HG02623 (cell line): ENCODE data around the gene MMP15.
A peak's percentile ranks its signal among the peaks of the same experiment; 100 is the strongest.

ENCODE experiments used
- ATAC-seq: cut with Tn5 transposase; IDR thresholded peaks from one replicate; pipeline ENCODE4 v1.9.1; 2021; ENCODE audit warnings: moderate library complexity; ENCODE audit not compliant: unreplicated experiment

Gene MMP15

GRCh38 chr16:58016840-58017446 lies 8.6 kb upstream of the MMP15 start:
- no peak for ATAC-seq

- no peak for ATAC-seq
These were observed 6.8 kb upstream of the MMP15 start for GRCh38 chr16:58018803-58019202.

GRCh38 chr16:58019866-58020538 lies 5.6 kb upstream of the MMP15 start:
- ATAC-seq = no peak

DNA sequence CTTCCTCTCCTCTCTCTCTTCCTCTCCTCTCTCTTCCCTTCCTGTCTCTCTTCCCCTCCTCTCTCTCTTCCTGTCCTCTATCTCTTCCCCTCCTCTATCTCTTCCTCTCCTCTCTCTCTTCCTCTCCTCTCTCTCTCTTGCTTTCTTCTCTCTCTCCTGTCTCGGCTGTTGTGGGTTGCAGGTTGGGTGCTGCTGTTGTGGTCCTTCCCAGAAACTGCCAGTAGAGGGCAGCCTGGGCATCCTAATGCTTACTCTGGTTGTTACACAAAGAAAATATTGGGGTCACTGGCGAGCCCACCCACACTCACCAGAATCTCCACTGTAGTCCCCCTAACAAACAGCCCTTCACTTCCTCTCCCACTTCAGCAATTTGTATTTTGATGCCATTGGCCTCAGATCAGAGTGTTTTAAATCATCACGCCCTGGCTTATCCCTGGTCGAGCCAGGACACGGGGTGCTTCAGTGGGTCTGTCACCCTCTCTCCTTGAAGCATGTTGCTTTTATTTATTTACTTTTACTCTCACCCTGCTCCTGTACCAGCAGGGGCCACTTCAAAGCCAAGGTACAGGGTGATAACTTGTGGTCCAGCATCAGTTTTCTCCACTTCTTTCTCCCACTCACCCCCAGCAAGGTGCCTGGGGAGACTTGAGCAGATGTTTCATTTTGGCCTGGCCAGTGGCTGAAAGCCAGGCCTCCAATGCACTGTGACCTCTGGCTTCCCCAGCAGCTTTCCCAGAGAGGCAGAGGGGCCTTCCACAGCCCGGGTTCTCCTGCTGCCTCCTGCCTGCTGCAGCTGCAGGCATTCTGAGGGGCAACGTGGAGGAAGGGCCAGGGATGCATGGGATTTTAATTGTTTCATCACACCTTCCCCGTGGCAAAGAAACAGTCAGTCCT lies 4.7 kb upstream of the MMP15 start:
- ATAC-seq = no peak

GRCh38 chr16:58021661-58022551 lies 3.6 kb upstream of the MMP15 start:
- ATAC-seq = no peak

- ATAC-seq = no peak
These were observed 2.8 kb upstream of the MMP15 start for GRCh38 chr16:58022601-58023371.

DNA sequence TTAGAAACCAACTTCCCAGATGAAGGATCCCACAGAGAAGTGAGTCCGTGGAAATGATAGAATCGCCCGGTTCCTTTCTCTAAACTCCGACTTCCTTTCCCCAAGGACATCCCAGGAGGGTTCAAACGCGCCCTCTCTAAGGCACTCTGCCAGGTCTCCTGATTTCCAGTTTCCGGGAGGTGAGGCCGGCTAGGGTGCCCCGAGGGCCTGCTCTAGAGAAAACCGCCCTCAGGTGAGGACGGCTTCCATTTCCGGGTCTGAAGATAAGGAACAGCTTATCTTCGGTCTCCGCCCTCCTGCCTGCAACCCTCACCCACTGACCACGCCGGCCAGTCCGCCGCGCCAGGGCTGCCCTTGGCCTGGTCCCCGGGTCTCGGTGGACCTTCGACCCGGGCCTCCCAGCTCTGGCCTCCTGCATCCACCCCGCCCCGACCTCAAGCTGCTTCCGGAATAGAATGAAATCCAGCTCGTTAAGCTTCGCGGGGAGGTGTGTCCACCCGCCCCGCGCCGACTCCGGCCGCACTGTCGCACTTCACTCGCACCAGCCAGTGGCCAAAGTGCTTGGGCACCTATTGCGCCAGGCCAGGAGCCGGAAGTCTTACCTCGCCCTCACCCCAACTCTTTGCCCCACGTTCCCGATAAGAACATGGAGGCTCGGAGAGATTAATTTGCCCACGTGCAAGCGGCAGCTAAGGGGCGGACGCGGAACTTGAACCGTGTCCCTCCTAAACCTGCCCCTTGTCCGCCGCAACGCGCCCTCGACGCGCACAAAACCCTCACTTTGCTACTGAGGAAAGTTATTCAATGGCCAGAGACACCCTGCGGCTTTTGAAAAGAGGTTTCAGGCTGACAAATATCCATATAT lies 836 bp upstream of the MMP15 start:
- no peak for ATAC-seq

GRCh38 chr16:58026139-58026704 lies 668 bp downstream of the MMP15 start:
- ATAC-seq = peak; percentile 6

- no peak for ATAC-seq
These were observed 1.2 kb downstream of the MMP15 start for GRCh38 chr16:58026705-58027160.

GRCh38 chr16:58027161-58027915 lies 1.8 kb downstream of the MMP15 start:
- ATAC-seq = no peak

- no peak for ATAC-seq
These were observed 2.4 kb downstream of the MMP15 start for GRCh38 chr16:58027916-58028455.

DNA sequence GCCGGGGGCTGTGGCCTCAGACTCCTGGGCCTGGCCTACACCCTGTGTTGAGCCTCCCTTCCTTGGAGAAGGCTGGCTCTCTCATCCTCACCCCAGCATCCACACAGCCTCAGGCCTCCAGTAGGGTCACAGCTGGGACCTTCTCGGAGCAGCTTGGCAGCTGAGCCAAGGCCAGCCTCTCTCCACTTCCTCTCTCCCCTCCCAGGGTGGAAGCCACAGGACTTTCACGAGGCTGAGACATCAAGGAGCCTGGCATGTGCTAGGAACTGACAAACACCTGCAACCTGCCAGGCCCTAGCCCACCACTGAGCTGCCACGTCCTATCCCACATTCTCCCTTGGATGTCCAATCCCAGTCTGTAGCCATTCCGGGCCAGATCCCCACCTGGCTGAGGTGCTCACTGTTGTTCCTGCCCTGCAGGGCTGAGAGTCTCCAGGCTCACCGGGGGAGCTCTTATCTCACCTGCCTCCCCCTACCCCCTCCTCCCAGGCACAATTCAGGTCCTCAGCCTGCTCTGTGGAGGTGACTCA lies 3.1 kb downstream of the MMP15 start:
- no peak for ATAC-seq

DNA sequence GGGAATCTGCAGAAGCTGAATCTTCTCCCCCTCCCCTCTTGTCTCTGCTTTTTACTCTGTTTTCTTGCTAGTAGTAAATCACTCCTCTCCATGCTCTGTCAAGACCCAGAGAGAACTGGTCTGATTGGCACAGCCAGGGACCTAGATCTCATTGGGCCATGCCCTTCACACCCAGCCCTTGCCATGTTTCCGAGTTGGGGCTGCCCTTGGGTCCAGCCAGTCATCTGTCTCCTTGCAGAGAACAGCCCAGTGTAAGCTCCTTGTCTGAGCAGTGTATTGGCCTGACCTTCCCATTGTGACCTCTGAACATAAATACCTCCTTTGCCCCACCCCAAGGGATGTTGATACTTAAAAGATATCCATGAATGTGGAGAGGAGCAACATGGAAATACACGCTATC lies 3.9 kb downstream of the MMP15 start:
- no peak for ATAC-seq

- no peak for ATAC-seq
These were observed 4.7 kb downstream of the MMP15 start for GRCh38 chr16:58030136-58030840.

DNA sequence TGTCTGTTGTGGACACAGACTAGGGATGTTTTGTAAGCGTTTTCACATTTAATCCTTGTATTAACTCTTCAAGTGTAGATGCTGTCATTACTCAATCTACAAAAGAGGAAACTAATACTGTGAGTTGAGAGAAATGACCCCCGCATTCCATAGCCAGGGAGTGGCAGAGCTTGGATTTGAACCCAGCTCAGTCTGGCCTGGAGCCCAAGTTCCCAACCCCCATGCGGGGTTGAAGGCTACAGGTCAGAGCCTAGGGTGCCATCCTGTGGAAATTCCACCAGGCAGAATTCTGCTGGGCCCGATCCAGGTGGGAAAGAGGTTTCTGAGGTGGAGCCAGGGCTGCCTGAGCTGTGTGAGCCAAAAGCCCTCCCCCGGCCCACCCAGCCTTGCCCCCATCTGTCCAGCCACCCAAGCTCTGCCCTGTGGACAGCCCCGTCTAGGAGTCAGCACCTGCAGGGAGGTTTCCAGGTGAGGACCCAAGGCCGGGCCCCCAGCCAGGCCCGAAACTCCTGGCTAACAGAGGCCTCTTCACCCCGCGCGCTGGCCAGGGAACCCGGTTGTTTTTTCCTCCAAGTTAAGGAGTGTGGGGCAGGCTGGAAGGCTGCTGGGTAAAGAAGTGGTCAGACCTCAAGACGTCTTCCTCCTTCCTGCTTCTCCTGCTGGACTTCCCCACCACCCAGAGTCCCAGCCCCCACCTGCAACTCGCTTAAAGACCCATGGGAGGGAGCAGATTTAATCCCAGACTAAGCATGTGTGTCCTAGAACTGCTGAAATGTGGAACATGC lies 5.7 kb downstream of the MMP15 start:
- no peak for ATAC-seq

DNA sequence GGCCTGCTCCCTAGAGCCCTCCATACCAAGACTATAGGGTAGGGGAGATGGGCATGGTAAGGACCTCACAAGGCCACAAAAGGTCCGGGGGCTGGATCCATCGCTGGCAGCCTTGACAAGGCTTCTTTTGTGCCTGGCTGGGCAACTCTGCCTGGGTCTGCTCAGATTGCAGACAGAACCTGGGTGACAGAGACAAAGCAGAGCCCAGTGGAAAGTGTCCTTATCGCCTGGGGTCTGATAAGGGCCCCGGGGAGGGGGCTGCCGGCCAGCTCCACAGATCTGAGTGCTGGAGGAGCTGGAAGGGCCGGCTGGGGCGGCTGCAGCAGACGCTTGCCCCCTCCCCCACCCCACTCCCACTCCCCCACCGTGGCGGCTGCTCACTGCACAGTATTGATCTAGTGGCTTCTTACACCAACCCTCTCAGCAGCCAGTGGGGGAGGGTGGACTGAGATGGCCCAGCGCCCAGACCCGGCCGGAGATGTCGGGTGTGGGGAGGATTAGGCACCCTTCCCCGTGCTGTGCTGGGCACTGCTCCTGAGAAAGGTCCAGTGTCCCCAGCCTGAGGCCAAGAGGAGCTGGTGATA lies 7.2 kb downstream of the MMP15 start:
- no peak for ATAC-seq
